GM19043 (cell line): ENCODE measurements around the gene HAPLN2.

Experiments used
- ATAC-seq: cut with Tn5 transposase; IDR thresholded peaks from one replicate; pipeline ENCODE4 v1.9.1; 2021; ENCODE audit warnings: low read depth; ENCODE audit not compliant: unreplicated experiment

The HAPLN2 gene

DNA sequence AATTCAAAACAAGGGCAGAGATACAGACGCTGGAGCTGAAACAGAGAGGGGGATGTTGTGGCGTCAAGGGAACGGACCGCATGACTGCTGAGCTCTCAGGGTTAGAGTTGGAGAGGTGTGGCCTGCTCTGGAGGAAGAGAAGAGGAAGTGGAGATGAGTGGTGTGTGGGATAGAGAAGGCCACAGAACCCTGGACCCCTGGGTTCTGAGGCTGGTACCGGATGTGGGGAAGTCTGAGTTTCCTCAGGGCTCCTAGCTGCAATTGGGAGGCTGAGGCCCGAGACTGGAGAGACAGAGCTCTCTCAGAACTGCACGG, 24.5 kb downstream of the HAPLN2 start:
- no peak for ATAC-seq

DNA sequence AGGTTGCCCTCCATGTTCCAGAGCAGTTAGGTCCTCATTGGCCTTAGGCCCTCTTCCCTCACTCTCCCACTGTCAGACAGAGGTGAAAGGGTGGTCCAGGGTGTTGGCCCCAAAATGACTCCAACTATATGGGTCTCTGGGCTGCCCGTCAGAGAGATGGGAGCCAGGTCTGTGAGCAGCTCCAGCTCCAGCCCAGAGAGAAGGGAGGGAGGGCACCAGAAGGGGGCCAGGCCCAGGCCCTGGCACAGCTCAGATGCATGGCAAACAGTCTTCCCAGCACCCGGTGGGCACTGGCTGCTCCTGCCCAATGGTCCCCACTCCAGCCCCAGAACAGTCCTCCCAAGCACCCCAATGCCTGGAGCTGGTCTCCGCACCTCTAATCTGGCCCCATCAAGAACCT, 24.9 kb downstream of the HAPLN2 start:
- ATAC-seq: no peak

DNA sequence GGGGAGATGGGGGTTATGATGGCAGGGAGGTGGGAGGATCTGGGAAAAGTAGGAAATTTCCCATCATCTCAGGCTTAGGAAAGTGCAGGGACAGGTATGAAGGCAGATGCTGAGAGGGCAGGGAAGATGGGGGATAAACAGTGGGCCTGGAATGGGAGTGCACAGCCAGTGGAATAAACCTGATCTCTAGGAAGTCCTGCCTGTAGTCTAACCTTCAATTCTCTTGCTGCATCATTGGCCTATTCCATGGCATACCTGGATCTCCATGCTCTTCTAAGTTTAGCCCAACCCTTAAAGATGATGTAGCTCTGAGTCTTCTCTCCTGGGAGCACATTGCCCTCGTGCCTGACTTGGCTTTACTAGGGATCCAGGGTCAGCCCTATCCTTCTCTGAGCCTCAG, 25.4 kb downstream of the HAPLN2 start:
- no peak for ATAC-seq

DNA sequence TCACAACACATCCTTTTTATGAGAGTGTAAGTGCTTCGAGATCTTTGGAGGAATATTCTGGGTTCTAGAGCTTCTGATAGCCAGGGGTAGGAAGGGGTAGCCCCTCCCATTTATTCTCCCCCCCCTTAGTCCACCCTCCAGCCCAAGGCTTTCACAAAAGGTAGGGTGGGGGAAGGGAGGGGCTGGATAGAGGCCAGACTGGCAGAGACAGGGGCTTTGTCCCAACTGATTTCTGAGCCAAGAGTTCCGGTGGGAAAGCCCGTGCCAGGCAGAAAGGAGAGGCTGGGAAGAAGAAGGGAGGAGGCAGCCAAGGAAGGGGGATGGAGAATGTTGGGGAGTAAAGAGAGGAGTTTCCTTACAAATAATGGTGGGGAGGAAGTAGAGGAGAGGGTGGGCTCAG, 25.8 kb downstream of the HAPLN2 start:
- ATAC-seq: no peak

DNA sequence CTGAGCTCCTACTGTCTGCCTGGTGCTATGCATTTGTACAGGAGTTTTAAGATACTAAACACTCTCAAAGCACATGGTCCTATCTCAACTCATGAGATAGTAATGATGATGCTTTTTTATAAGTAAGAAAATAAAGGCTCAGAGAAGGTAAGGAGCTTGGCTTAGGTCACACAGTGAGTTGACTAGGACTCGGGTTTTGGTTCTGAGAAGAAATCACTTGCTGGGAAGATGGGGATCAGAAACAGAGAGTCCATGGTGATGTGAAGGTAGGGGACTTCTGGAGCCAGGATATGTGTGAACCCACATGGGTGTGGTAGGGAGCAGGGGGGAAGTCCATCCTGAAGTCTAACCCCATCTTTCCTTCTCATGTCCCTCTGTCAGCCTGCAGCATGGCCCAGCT, 26.5 kb downstream of the HAPLN2 start:
- ATAC-seq: no peak

DNA sequence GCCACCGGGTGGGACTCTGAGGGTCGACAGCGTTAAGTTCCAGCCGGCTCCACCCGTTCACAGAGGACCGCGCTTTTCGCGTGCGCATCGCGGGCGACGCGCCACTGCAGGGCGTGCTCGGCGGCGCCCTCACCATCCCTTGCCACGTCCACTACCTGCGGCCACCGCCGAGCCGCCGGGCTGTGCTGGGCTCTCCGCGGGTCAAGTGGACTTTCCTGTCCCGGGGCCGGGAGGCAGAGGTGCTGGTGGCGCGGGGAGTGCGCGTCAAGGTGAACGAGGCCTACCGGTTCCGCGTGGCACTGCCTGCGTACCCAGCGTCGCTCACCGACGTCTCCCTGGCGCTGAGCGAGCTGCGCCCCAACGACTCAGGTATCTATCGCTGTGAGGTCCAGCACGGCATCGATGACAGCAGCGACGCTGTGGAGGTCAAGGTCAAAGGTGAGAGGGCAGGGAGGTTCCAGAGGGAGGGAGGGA, 27.6 kb downstream of the HAPLN2 start:
- ATAC-seq: no peak

DNA sequence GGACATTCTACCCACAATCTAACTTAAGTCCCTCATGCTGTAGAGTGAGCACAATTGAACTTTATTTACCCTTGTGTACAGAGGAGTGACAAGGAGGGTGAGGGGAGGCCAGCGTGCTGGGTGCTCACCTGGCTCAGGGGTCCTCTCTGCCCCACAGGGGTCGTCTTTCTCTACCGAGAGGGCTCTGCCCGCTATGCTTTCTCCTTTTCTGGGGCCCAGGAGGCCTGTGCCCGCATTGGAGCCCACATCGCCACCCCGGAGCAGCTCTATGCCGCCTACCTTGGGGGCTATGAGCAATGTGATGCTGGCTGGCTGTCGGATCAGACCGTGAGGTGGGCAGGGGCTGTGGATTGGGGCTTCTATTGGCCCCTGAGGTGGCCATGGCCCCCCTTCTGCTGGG, 28.1 kb downstream of the HAPLN2 start:
- ATAC-seq: no peak

DNA sequence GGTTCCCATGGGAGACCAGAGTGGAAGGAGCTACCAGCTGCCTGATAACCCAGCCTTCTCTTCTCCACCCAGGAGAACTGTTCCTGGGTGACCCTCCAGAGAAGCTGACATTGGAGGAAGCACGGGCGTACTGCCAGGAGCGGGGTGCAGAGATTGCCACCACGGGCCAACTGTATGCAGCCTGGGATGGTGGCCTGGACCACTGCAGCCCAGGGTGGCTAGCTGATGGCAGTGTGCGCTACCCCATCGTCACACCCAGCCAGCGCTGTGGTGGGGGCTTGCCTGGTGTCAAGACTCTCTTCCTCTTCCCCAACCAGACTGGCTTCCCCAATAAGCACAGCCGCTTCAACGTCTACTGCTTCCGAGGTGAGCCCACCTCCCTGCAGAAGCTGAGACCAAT, 29.3 kb downstream of the HAPLN2 start:
- no peak for ATAC-seq

DNA sequence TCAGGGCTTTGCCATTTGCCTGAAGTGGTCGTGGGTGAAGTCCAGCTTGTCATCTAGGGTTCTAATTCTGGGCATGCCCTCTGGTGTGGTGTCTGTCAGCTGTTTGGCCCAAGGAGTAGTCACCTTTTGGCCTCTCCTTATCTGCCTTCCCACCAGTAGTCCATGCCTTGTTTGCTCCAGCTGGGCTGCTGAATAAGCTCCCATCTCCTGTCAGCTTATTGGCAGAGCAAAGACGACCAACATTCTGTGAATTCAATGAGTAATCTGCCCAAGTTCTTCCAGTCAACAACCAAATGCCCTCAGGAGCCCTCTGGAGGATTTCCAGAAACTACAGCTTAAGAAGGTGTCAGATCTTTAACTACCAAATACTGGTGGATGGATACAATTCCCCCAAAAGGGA, 29.7 kb downstream of the HAPLN2 start:
- no peak for ATAC-seq

DNA sequence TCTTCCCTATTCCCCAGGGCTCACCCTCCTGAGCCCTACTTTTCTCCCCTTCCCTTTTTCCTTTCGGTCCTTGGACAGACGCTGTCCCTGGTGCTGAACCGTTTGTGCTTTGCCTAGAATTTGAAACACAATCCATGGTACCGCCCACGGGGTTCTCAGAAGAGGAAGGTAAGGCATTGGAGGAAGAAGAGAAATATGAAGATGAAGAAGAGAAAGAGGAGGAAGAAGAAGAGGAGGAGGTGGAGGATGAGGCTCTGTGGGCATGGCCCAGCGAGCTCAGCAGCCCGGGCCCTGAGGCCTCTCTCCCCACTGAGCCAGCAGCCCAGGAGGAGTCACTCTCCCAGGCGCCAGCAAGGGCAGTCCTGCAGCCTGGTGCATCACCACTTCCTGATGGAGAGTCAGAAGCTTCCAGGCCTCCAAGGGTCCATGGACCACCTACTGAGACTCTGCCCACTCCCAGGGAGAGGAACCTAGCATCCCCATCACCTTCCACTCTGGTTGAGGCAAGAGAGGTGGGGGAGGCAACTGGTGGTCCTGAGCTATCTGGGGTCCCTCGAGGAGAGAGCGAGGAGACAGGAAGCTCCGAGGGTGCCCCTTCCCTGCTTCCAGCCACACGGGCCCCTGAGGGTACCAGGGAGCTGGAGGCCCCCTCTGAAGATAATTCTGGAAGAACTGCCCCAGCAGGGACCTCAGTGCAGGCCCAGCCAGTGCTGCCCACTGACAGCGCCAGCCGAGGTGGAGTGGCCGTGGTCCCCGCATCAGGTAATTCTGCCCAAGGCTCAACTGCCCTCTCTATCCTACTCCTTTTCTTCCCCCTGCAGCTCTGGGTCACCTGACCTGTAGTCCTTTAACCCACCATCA, 33.1 kb downstream of the HAPLN2 start:
- no peak for ATAC-seq

DNA sequence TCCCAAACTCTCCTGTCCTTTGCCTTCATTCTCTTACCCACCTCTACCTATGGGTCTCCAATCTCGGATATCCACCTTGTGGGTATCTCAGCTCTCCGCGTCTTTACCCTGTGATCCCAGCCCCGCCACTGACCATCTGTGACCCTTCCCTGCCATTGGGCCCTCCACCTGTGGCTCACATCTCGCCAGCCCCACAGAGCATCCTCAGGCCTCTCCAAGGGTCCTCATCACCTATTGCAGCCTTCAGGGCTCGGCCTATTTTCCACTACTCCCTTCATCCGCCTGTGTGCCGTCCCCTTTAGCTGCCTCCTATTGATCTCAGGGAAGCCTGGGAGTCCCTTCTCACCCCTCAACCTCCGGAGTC, 33.8 kb downstream of the HAPLN2 start:
- ATAC-seq: no peak

DNA sequence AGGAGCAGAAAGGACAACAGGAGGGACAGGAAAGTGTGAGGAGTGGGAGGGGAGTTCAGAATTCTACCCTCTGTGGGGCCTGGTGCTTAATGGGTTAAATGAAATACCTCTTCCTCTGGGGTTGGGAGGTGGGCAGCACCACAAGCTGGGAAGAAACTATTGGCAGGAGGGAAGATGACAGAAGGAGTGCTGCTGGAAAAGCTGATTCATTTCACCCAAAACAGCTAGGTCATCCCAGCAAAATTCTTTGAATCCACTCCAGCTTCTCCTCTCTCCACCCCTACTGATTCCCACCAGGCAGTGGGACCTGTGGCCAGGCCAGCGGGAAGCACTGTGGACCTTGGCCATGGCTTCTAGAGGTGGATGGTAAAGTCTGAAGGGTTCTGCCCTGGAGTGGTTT, 35.5 kb downstream of the HAPLN2 start:
- no peak for ATAC-seq

DNA sequence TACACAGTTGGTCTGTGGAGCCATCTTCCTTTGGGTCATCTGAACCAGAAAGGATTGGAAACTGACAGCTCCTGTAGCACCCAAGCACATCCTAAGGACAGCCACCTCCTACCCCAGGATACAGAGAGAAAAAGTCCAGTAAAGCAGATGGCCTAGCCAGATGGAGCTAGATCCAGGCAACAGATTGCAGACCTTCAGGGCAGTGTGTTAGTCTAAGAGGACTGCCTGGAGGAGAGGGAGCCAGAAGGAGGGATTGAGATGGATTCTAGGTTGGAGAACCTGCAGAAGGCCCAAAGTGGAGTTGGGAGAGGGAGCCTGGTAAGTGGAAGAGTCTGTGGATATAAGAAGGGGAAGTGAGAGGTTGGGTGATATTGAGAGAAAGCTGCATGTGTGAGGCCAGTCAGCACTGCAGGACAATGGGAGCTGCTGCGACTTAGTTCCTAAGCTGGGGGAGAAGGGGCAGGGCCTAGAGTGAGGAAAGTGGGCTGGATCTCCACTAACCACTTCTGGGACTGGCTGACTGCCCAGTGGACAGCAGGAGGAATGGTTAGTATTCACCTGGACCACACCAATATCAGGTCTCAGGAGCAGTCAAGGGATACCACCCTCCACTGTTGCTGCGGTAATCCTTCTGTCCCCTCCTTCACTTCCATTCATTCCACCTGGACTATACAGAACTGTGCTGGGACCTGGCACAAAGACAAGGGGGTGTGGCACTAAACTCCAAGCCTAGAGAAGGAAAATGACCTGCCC, 36.1 kb downstream of the HAPLN2 start:
- ATAC-seq: no peak

DNA sequence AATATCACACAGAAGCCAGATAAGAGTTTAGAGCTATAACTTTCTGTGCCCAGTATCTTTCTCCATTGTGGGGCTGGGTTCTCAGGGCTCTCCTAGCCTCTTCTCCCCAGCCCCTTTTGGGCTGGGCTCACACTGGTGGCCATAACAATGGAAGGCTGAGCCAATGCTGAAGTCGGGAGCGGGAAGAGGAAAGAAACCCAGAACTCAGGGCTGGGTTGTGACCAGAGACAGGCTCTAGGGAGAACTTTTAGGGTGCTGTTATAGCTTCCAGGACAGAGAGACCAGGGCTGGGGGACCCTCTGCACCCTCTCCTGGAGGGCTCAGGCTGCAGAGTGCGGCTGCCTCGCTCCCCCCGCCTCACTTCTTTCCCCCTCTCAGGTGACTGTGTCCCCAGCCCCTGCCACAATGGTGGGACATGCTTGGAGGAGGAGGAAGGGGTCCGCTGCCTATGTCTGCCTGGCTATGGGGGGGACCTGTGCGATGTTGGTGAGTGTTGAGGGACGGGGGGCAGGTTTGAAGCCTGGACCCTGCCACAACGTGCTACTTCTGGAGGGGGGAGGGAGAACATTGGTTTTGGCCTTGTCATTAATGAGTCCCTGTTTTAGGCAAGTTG, 36.8 kb downstream of the HAPLN2 start:
- ATAC-seq: no peak

DNA sequence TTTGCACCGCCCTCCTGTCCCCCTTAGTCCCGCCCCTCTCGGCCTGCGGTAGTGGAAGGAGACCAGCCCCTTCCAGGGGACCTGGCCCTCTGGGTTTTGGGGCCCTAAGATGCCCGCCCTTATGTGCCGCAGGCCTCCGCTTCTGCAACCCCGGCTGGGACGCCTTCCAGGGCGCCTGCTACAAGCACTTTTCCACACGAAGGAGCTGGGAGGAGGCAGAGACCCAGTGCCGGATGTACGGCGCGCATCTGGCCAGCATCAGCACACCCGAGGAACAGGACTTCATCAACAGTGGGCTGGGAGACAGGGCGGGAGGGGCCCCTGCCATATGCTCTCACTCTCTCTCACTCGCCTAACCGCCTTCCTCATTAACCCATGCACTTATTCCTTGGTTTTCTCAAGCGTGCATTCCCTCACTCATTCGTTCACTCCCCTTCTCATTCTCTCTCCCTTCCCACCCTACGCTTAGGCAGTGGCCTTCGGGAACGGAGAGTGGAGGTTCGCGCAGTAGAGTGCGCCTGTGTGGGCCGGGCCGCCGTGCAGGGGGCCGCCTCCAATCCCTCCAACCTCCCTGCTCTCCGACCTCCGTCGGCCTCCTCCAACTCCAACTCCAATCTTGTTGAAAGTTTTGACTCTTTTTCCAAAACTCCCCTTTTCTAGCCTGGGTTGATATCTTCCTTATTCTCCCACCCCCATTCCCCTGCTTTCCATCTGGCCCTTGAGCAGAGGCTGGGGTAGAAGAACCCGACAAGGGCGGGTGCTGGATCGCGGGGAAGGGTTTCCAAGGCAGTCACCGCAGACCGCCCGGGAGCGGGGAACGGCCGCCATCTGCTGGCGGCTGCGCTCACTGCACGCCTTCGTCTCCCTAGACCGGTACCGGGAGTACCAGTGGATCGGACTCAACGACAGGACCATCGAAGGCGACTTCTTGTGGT, 37.9 kb downstream of the HAPLN2 start:
- no peak for ATAC-seq

DNA sequence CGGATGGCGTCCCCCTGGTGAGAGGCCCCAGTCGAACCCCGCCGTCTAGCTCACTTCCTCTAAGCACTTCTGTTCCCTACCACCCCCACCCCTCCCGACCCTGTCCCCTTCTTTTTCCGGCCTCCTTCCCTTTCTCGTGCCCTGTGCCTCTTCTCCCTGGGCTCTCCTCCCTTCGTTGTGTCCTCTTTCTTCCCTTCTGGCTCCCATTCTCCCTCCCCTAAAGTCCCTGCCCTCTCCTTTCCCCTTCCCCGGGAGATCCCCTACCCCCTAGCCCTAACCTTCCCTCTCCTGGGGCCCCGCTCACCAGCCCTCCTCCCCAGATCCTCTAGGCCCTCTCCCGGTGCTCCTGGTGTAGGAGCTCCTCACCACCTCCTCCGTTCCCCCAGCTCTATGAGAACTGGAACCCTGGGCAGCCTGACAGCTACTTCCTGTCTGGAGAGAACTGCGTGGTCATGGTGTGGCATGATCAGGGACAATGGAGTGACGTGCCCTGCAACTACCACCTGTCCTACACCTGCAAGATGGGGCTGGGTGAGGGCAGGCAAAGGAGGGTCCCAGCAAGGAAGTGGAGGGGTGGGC, 38.6 kb downstream of the HAPLN2 start:
- no peak for ATAC-seq

DNA sequence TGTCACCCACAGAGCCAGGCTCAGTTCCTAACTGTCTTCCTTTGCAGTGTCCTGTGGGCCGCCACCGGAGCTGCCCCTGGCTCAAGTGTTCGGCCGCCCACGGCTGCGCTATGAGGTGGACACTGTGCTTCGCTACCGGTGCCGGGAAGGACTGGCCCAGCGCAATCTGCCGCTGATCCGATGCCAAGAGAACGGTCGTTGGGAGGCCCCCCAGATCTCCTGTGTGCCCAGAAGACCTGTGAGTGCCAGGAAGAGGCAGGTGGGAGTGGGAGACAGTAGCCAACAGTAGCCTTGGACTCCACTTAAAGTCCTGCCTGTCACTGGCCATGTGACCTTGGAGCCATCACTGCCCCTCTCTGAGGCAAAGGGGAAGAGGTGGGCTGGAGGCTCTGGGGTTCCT, 39.3 kb downstream of the HAPLN2 start:
- ATAC-seq: no peak

DNA sequence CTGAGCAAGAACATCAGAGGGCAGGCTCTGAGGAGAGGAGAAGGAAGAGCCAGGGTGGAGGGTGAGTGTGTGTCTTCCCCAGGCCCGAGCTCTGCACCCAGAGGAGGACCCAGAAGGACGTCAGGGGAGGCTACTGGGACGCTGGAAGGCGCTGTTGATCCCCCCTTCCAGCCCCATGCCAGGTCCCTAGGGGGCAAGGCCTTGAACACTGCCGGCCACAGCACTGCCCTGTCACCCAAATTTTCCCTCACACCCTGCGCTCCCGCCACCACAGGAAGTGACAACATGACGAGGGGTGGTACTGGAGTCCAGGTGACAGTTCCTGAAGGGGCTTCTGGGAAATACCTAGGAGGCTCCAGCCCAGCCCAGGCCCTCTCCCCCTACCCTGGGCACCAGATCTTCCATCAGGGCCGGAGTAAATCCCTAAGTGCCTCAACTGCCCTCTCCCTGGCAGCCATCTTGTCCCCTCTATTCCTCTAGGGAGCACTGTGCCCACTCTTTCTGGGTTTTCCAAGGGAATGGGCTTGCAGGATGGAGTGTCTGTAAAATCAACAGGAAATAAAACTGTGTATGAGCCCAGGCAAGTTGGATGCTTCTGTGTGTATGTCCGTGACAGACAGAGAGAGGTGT, 39.8 kb downstream of the HAPLN2 start:
- no peak for ATAC-seq

DNA sequence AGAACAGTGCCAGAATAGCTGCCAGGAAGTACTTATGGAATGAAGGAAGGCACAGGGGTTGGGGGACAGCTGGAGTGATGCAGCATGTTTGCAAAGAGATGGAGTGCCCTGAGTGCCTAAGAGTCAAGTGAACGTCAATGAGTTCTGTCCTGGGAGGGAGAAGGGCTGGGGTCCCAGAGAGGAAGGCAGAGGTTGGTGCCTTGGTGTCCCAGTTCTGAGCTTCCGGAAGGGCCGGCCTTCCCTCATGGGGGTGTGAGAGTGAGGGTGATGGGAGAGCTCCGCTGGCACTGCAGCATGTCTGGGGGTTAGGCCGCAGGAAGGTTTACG, 40.4 kb downstream of the HAPLN2 start:
- ATAC-seq: no peak
